GM12874 (cell line): ENCODE results near the gene ARHGAP25.

Experiments used
- TF ChIP-seq, protein P1 (sequence below): IDR thresholded peaks from 2 replicates; pipeline ENCODE4 v1.5.1; 2011; ENCODE audit warnings: low read depth, mild to moderate bottlenecking, control low read depth, low read length, moderate library complexity; ENCODE audit not compliant: insufficient read depth

The ARHGAP25 gene

DNA sequence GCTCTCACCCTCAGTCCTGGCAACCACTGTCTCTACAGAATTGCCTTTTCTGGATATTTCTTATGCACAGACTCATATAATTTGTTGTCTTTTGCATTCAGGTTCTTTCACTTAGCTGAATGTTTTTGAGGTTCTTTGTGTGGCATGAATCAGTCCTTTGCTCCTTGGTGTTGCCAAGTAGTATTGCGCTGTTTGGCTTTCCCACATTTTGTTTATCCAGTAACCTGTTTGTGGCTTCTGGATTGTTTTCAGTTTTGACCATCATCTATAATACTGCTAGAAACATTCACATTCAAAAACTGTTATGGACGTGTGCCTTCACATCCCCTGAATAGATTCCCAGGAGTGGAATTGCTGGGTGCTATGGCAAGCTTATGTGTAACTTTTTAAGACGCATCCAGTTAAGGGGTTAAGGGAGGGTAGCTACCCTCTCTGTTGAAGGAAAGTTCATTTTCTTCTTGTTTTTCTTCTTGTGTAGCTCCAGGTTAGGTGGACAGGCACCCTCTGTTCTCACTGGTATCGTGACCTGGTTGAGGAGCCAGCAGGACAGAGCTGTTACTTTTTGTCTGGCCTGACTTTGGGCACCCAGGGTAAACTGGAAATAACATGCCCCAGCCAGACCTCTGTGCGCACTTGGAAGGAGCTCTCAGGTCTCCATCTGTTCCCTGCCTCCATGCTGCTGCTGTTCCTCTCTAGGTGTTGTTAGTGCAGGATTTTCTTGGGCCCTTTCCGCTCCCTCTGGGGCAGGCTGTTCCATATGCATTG lies 29.6 kb downstream of the ARHGAP25 start:
- TF ChIP-seq, protein P1, sequence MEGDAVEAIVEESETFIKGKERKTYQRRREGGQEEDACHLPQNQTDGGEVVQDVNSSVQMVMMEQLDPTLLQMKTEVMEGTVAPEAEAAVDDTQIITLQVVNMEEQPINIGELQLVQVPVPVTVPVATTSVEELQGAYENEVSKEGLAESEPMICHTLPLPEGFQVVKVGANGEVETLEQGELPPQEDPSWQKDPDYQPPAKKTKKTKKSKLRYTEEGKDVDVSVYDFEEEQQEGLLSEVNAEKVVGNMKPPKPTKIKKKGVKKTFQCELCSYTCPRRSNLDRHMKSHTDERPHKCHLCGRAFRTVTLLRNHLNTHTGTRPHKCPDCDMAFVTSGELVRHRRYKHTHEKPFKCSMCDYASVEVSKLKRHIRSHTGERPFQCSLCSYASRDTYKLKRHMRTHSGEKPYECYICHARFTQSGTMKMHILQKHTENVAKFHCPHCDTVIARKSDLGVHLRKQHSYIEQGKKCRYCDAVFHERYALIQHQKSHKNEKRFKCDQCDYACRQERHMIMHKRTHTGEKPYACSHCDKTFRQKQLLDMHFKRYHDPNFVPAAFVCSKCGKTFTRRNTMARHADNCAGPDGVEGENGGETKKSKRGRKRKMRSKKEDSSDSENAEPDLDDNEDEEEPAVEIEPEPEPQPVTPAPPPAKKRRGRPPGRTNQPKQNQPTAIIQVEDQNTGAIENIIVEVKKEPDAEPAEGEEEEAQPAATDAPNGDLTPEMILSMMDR: no peak

DNA sequence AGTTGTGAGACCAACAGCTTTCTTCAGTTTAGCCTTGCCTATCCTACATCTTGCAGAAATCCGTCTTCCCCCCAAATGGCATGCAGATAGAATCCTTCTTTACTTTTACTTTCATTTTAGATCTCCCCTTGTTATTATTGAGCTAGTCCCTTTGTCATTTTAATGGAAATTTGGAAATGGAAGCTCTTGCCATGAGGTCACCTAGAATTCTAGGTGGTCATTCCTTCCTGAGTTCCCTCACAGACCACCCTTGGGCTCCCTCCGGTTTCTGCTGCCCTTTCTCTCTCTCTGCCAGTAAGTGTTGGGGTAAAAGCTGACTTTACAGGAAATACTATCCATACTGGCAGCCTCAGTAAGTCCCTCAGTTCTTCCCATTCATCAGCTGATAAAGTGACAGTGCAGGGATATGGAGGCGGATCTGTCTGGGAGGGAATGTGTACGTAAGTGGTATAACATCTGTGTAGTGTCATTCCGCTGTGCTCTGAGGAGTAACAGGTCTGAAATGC lies 30.2 kb downstream of the ARHGAP25 start:
- TF ChIP-seq, protein P1: no peak

DNA sequence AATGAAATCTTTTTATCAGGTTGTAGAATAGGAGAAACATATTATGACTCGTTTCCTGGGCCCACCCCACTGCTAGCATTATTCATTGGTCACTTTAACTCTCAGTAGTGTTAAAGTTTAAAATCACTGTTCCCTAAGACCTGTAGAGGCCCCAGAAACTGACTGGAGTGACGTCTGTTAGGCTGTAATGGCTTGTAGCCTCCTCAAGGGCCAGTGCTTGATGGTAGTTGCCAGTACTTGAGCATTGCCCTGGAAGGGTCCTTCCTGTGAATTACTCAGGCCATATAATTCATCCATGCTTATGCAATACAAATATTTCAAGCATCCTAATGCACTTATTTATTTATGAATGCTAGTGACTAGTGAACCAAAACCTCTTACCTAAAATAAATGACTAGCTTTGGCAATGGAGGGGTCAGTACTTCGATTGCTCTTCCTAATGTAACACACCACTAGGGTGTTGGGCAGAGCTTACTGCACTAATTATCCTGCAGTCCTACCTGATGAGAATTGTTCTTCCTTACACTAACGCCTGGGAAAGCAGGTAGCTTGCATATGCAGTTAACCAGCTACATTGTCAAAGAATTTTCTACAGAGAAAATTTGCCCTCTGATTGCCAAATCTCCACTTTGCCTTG lies 31.2 kb downstream of the ARHGAP25 start:
- TF ChIP-seq, protein P1: no peak

DNA sequence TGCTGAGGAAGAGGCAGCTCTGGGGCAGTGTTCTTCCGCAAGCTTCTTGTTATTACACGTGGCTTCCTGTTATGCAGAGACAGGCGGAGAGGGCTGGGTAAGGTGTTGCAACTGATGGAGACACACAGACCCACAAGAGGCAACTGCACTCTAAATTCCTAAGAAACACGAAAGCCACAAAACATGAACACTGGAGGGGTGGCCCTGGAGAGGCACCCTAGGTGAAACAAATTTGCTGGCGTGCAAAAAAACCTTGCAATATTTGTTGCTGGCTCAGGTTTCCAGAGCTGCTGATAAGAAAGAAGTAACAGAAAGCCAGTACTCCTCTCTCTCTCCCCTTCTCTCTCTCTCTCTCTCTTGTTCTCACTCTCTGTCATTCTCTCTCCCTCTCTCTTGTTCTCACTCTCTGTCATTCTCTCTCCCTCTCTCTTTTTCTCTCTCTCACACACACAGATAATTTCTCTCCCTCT lies 31.8 kb downstream of the ARHGAP25 start:
- TF ChIP-seq, protein P1: no peak

DNA sequence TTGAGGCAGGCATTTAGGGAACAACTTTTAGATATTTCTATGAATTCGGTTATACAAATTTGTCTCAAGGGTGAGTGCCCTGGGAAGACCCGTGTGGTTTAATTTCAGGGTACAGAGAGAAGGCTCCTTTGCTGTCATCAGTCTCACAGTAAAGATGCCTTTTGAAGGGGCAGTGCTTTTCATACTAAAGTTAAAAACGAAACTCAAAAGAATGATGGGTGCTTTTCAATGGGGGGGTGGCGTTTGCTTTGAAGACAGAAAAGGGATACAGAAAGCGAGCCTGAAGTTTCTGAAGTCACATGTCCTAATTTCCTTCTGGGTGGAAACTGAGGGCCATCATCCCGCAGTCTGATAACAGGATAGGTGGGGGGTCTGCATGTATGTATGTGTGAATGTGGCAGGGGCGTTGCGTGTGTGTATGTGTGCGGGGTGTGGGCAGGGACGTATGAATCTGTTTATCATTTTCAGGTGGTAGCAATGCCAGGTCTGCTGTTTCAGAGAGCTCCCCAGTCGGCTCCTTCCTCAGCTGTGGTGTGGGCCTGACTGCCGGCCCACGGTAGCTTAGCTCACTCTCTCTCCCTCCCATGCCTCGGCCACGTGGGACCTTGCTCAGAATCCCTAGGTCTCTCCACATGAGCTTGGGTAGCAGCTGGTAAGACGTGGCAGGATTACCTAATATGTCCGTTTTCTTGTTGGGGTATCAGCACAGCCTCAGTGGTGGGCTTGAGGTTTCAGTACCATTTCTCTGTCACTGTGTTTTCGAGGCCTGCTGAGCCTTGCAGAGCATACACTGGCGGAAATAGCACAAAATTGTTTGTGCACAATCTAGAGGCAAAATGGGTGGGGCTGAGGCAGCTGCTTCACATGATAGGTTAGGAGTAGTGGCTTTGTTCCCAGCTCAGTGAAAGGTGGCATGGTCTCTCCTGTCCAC lies 32.7 kb downstream of the ARHGAP25 start:
- TF ChIP-seq, protein P1: no peak

DNA sequence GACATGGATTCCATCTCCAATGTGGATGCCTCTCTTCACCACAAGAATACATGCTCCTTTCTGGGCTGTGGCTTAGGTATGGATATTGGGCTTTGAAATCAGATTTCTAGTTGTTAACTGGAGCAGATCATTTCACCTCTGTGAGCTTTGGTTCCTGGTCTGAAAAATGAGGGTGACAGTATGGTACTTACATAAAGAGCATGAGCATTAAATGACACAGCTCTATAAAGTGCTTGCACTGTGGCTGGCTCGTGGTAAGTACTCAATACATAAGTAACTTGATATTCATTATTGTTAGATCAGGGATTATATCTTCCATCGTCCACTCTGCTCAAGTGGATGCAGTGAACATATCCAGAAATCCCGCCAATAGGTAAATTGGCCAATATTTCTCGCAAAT lies 33.4 kb downstream of the ARHGAP25 start:
- TF ChIP-seq, protein P1: no peak

DNA sequence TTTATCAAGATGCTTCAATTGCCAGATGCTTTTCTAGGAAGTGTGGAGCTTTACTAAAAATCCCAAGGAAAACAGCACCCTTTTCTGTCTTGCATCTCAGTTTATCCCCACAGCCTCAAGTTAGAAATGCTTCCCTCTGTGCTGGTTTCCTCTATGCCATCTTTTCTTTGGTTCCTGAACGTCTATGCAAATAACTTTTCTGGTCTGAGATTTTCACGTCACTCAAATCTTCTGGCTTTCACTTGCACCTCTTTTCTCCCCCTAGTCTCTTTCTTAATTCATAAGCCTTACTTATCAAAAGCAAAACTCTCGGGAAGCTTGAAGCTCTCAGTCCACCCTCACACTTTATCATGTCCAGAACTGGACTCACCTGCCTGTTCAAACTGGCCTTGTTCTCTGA lies 33.9 kb downstream of the ARHGAP25 start:
- TF ChIP-seq, protein P1: no peak
